Measurements from ENCODE around the gene FAM186B. TPM values are rescaled to one million over a fixed set of nuclear protein-coding genes. Genes with fewer than 3 reads are reported as not detected.

Gene FAM186B
- total and polyA plus RNA-seq, 3 donors from 2014 or later: 54.9 to 178 (median 68.6) TPM

- no peaks in the 10 kb centered on the region for H3K27me3 ChIP-seq
- no peaks in the 10 kb centered on the region for H3K9me3 ChIP-seq
- peak; percentile 2 for DNase-seq
- H3K4me3 ChIP-seq: no peak overlapping the region
- no peak for TF ChIP-seq POLR2A (IDR thresholded peaks at IDR 0.05)
- no peak overlapping the region for H3K27ac ChIP-seq
- 93 to 97% methylated on average over 9 of the region's 9 CpGs for WGBS, 2 donors
- H3K36me3 ChIP-seq (ENCODE audit: low read depth, missing control alignments): no peaks in the 10 kb centered on the region
- intact Hi-C loops (cut with DNase I; ENCODE audit: low total_unique reads): no loop called here
- H3K4me1 ChIP-seq: peaks cover 7% of the 10 kb centered on the region
Observed at GRCh38 chr12:49632401-49632800, 27.0 kb upstream of the FAM186B start.

GRCh38 chr12:49631336-49631907, 26.0 kb upstream of the FAM186B start:
- intact Hi-C loops (cut with DNase I; ENCODE audit: low total_unique reads): no loop called here
- no peak for TF ChIP-seq POLR2A (IDR thresholded peaks at IDR 0.05)
- no peak for TF ChIP-seq CTCF (IDR thresholded peaks at IDR 0.05)
- H3K4me3 ChIP-seq: no peak overlapping the region
- no peaks in the 10 kb centered on the region for H3K9me3 ChIP-seq
- no peak overlapping the region for H3K27ac ChIP-seq
- 88 to 93% methylated on average over 4 to 6 of the region's 6 CpGs for WGBS, 2 donors
- no peaks in the 10 kb centered on the region for H3K27me3 ChIP-seq
- no peaks in the 10 kb centered on the region for H3K4me1 ChIP-seq
- no peaks in the 10 kb centered on the region for H3K36me3 ChIP-seq (ENCODE audit: low read depth, missing control alignments)
- DNase-seq: no peak

- Histone ChIP-seq H3K27ac (no peak overlapping the region), H3K4me3 (no peak overlapping the region), H3K9me3 (no peaks in the 10 kb centered on the region), H3K36me3 (ENCODE audit: low read depth, missing control alignments) (no peaks in the 10 kb centered on the region), H3K4me1 (no peaks in the 10 kb centered on the region), H3K27me3 (no peaks in the 10 kb centered on the region)
- no peak for DNase-seq
- TF ChIP-seq CTCF (IDR thresholded peaks at IDR 0.05) (no peak), POLR2A (IDR thresholded peaks at IDR 0.05) (no peak)
- WGBS, 2 donors: 88 to 92% methylated on average over 3 of the region's 3 CpGs
- intact Hi-C loops (cut with DNase I; ENCODE audit: low total_unique reads): no loop called here
Observed at GRCh38 chr12:49627752-49628360, 22.4 kb upstream of the FAM186B start.

GRCh38 chr12:49626836-49627235, 21.4 kb upstream of the FAM186B start:
- Histone ChIP-seq H3K4me1 (peaks cover 7% of the 10 kb centered on the region), H3K36me3 (ENCODE audit: low read depth, missing control alignments) (no peaks in the 10 kb centered on the region), H3K9me3 (no peaks in the 10 kb centered on the region), H3K4me3 (no peak overlapping the region), H3K27me3 (no peaks in the 10 kb centered on the region), H3K27ac (no peak overlapping the region)
- DNase-seq: no peak
- 95 to 96% methylated on average over 1 of the region's 1 CpG for WGBS, 2 donors
- no peak for TF ChIP-seq POLR2A (IDR thresholded peaks at IDR 0.05)
- no peak for TF ChIP-seq CTCF (IDR thresholded peaks at IDR 0.05)
- intact Hi-C loops (cut with DNase I; ENCODE audit: low total_unique reads): no loop called here

GRCh38 chr12:49626169-49626835, 20.9 kb upstream of the FAM186B start:
- H3K27ac ChIP-seq: no peak overlapping the region
- no peak for DNase-seq
- 78 to 84% methylated on average over 6 of the region's 6 CpGs for WGBS, 2 donors

More at GRCh38 chr12:49626169-49626835, 20.9 kb upstream of the FAM186B start:
- no peaks in the 10 kb centered on the region for H3K27me3 ChIP-seq
- no peaks in the 10 kb centered on the region for H3K36me3 ChIP-seq (ENCODE audit: low read depth, missing control alignments)
- TF ChIP-seq CTCF (IDR thresholded peaks at IDR 0.05) (no peak), POLR2A (IDR thresholded peaks at IDR 0.05) (no peak)
- peaks cover 11% of the 10 kb centered on the region for H3K4me1 ChIP-seq
- H3K9me3 ChIP-seq: no peaks in the 10 kb centered on the region
- no peak overlapping the region for H3K4me3 ChIP-seq
- intact Hi-C loops (cut with DNase I; ENCODE audit: low total_unique reads): no loop called here
